Ishikawa (cell line): Measurements from ENCODE around the gene FCN3.

Experiments used
- CEBPB ChIP-seq: IDR thresholded peaks from 2 replicates; pipeline ENCODE4 v1.6.1; 2012
- CREB1 ChIP-seq: IDR thresholded peaks from 2 replicates; pipeline ENCODE4 v1.6.1; 2012; ENCODE audit warnings: low read depth
- EGR1 ChIP-seq: IDR thresholded peaks from 2 replicates; pipeline ENCODE4 v1.6.1; 2012
- EP300 ChIP-seq: IDR thresholded peaks from 2 replicates; pipeline ENCODE4 v1.6.1; 2012; ENCODE audit warnings: borderline replicate concordance
- FOXM1 ChIP-seq: IDR thresholded peaks from 2 replicates; pipeline ENCODE4 v1.6.1; 2012; ENCODE audit warnings: low read depth, borderline replicate concordance
- MAX ChIP-seq: IDR thresholded peaks from 2 replicates; pipeline ENCODE4 v1.6.1; 2012
- NFIC ChIP-seq: IDR thresholded peaks from 2 replicates; pipeline ENCODE4 v1.6.1; 2012
- RAD21 ChIP-seq: IDR thresholded peaks from 2 replicates; pipeline ENCODE4 v1.6.1; 2012; ENCODE audit warnings: low read depth
- REST ChIP-seq: IDR thresholded peaks from 2 replicates; pipeline ENCODE4 v1.6.1; 2012; ENCODE audit warnings: low read depth, mild to moderate bottlenecking
- TAF1 ChIP-seq: IDR thresholded peaks from 2 replicates; pipeline ENCODE4 v1.6.1; 2012; ENCODE audit warnings: low read depth, mild to moderate bottlenecking
- TCF12 ChIP-seq: IDR thresholded peaks from 2 replicates; pipeline ENCODE4 v1.6.1; 2012; ENCODE audit warnings: low read depth
- TEAD4 ChIP-seq: IDR thresholded peaks from 2 replicates; pipeline ENCODE4 v1.6.1; 2012
- USF1 ChIP-seq: IDR thresholded peaks from 2 replicates; pipeline ENCODE4 v1.6.1; 2012
- YY1 ChIP-seq: IDR thresholded peaks from 2 replicates; pipeline ENCODE4 v1.6.1; 2012; ENCODE audit warnings: low read depth
- ZBTB7A ChIP-seq: IDR thresholded peaks from 2 replicates; pipeline ENCODE4 v1.6.1; 2012; ENCODE audit warnings: low read depth

Gene FCN3

GRCh38 chr1:27358038-27358927, 16.3 kb downstream of the FCN3 start:
- TF ChIP-seq TAF1 (no peak), EP300 (no peak), ZBTB7A (no peak), CREB1 (no peak), REST (no peak), MAX (no peak), YY1 (no peak), EGR1 (no peak), FOXM1 (no peak), TEAD4 (no peak), TCF12 (no peak), RAD21 (no peak), CEBPB (no peak), USF1 (no peak), NFIC (no peak)

GRCh38 chr1:27357281-27358037, 17.2 kb downstream of the FCN3 start:
- TF ChIP-seq TEAD4, result no peak
- TF ChIP-seq TAF1, result no peak
- peak; percentile 57 for TF ChIP-seq RAD21

- TF ChIP-seq RAD21 (no peak), TCF12 (no peak), NFIC (no peak; the same call in 1 of the 2 replicates), CEBPB (no peak), FOXM1 (no peak), EP300 (no peak), REST (no peak), MAX (no peak), TEAD4 (no peak), EGR1 (no peak), YY1 (no peak), CREB1 (no peak), ZBTB7A (no peak), TAF1 (no peak), USF1 (no peak)
Observed at GRCh38 chr1:27356619-27357280, 17.9 kb downstream of the FCN3 start.

- TF ChIP-seq FOXM1 (no peak), MAX (no peak), CEBPB (no peak), TCF12 (no peak), YY1 (no peak), RAD21 (no peak), EP300 (no peak), USF1 (no peak)
Observed at GRCh38 chr1:27356277-27356618, 18.4 kb downstream of the FCN3 start.
